RWPE1 (cell line): ENCODE data around the gene NPC1.
"Not testable (repeated sequence)": the region's sequence is repeated elsewhere in the genome, so short reads cannot be mapped to it uniquely, and the experiment has no call there.

ENCODE experiments used
- CTCF ChIA-PET: fragments of 350-600 bp; sonication (Branson Sonifier 250); formaldehyde crosslinking; extraction: SDS; loops from one replicate; lab custom pipeline; 2021; lab: Yijun Ruan, JAX
- POLR2A ChIA-PET: fragments of 400-600 bp; formaldehyde crosslinking; extraction: SDS; loops from one replicate; lab custom pipeline; 2020; ENCODE audit warnings: antibody characterized with exemption; ENCODE audit not compliant: low non-redundant PET; lab: Yijun Ruan, JAX
- DNase-seq: peaks from one replicate; pipeline ENCODE4 v3.0.0; 2012; ENCODE audit warnings: low spot score
- H3K27ac ChIP-seq: fragments of 450-650 bp; 2 replicates; pipeline ENCODE4 v1.5.1; 2017
- TF ChIP-seq, protein P1 (sequence below): fragments of 450-650 bp; conservative IDR thresholded peaks from 2 replicates; pipeline ENCODE4 v1.5.1; 2017; ENCODE audit warnings: low read depth, mild to moderate bottlenecking

Gene NPC1

DNA sequence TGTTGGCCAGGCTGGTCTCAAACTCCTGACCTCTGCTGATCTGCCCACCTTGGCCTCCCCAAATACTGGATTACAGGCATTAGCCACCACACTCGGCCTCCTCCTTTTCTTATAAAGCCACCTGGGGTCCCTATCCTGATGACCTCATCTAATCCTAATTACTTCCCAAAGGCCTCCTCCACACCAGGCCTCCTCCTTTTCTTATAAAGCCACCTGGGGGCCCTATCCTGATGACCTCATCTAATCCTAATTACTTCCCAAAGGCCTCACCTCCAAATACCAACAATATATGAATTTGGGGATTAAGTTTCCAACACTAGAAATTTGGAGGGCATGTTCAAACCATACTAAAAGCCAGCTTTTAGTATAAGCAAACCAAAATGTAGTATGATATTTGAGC is 92.7 kb downstream of the NPC1 start:
- TF ChIP-seq, protein P1, sequence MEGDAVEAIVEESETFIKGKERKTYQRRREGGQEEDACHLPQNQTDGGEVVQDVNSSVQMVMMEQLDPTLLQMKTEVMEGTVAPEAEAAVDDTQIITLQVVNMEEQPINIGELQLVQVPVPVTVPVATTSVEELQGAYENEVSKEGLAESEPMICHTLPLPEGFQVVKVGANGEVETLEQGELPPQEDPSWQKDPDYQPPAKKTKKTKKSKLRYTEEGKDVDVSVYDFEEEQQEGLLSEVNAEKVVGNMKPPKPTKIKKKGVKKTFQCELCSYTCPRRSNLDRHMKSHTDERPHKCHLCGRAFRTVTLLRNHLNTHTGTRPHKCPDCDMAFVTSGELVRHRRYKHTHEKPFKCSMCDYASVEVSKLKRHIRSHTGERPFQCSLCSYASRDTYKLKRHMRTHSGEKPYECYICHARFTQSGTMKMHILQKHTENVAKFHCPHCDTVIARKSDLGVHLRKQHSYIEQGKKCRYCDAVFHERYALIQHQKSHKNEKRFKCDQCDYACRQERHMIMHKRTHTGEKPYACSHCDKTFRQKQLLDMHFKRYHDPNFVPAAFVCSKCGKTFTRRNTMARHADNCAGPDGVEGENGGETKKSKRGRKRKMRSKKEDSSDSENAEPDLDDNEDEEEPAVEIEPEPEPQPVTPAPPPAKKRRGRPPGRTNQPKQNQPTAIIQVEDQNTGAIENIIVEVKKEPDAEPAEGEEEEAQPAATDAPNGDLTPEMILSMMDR = no peak
- CTCF ChIA-PET = no interaction called here
- H3K27ac ChIP-seq = no peak overlapping the region
- POLR2A ChIA-PET = no interaction called here
- no peak for DNase-seq

- H3K27ac ChIP-seq, CTCF ChIA-PET, DNase-seq, POLR2A ChIA-PET: not testable (repeated sequence)
Measured at GRCh38 chr18:23489586-23489985, 96.7 kb downstream of the NPC1 start.

DNA sequence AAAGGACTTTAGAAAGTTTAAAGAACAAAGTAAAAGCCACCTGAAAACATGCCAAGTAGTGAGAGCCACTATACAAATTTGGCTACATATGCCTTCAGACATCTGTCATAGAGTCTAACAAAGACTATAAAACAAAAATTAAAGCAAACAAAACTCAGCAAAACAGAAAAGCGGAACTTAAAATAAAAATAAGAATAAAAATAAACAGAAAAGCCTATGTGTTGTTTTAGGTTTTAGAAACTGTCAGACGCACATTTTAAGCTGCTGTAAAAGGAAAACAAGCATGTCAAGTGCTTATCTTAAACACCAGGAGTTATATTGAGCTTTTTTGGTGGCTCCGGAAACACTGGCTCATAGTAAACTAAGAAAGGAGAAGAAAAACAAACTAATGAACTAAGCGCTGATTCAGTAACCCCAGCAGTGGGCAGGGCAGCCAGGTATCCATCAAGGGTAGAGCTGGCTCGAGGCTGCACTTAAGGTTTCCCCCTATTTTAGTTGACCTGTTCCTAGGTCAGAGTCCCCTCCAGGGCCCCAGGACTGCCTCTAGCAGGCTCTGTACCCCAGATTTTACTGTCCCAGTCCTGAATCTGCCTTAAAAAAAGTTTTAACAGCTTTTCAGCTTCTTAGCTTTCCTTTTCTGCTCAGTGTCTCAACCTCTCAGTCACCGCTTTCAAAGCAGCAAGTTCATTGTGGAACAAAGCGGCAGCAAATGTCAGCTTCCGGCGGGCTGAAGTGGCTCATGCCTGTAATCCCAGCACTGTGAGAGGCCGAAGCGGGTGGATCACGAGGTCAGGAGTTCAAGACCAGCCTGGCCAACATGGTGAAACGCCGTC is 98.4 kb downstream of the NPC1 start:
- DNase-seq = no peak
- CTCF ChIA-PET = interaction anchor here (0.6 kb wide), 2 partner anchors 356 to 412 kb away, joined by 3 read pairs; no protein-coding TSS in a partner anchor
- peak overlapping the region; percentile 44 for H3K27ac ChIP-seq
- TF ChIP-seq, protein P1 = no peak
- POLR2A ChIA-PET = interaction anchor here (0.6 kb wide), 1 partner anchor 15 kb away, joined by 3 read pairs; no protein-coding TSS in a partner anchor

- CTCF ChIA-PET = no interaction called here
- POLR2A ChIA-PET = no interaction called here
Measured at GRCh38 chr18:23485386-23485785, 100.9 kb downstream of the NPC1 start.

GRCh38 chr18:23484561-23485182 is 101.6 kb downstream of the NPC1 start:
- ChIA-PET POLR2A (no interaction called here), CTCF (no interaction called here)
- TF ChIP-seq, protein P1 = no peak
- H3K27ac ChIP-seq = 0 out of 2 replicates have a peak overlapping the region, but pooled peaks have one; percentile 29
- no peak for DNase-seq

More at GRCh38 chr18:23485386-23485785, 100.9 kb downstream of the NPC1 start:
- H3K27ac ChIP-seq = peak overlapping the region; percentile 51
- TF ChIP-seq, protein P1 = no peak
- no peak for DNase-seq
